ENCODE measurements around the gene KRT73. TPM values are rescaled to one million over a fixed set of nuclear protein-coding genes. Genes with fewer than 3 reads are reported as not detected.

Gene KRT73
- total RNA-seq: under 1 TPM in 1 of 4 donors, not detected in 3; 0.15 TPM

DNA sequence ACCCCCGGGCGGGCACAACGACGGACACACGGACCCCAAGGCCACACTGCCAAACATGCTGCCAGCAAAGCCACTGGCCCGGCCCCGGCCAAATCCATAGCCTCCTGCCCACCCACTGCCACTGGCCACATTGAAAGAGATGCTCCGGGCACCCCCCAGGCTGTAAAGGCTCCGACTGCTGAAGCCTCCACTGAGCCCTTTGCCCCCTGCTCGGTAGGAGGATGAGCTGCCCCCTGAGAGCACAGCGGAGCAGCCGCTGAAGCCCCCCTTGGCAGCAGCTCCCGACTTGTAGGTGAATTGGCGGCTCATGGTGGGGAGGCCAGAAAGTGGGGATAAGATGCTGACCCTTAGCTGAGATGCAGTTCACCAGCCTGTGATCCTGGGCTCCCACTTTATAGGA is at the start of gene KRT73:
TSS of gene KRT73 (minus strand) at position 344 of the 400 bp plus-strand sequence. CDS start at position 309, 35 bp downstream.
- intact Hi-C loops (cut with DNase I): no loop called here
- peaks cover 0 to 30% (median 0%) of the 10 kb centered on the region in 4 donors for H3K27me3 ChIP-seq
- no peak within 1 kb of the TSS for H3K4me3 ChIP-seq
- TF ChIP-seq POLR2A (IDR thresholded peaks at IDR 0.05) (no peak), CTCF (IDR thresholded peaks at IDR 0.05) (no peak)
- no CpG with 5 or more reads among the region's 14 CpGs for WGBS, 2 donors
- no peak for DNase-seq
- H3K27ac ChIP-seq: no peak within 1 kb of the TSS
- H3K36me3 ChIP-seq: no peaks in the 10 kb centered on the region
- peaks cover 0 to 8% (median 0%) of the 10 kb centered on the region in 3 donors for H3K4me1 ChIP-seq
- no peaks in the 10 kb centered on the region for H3K9me3 ChIP-seq

GRCh38 chr12:52667931-52668330 is 49.6 kb upstream of the KRT73 start:
- Histone ChIP-seq H3K4me3 (no peak overlapping the region), H3K27ac (no peak overlapping the region), H3K36me3 (no peaks in the 10 kb centered on the region), H3K4me1 (peaks cover 0 to 7% (median 0%) of the 10 kb centered on the region in 3 donors), H3K27me3 (peaks cover 0 to 20% (median 0%) of the 10 kb centered on the region in 4 donors), H3K9me3 (no peaks in the 10 kb centered on the region)
- WGBS, 2 donors: 75 to 79% methylated on average over 5 to 7 of the region's 7 CpGs
- DNase-seq: no peak
- TF ChIP-seq POLR2A (IDR thresholded peaks at IDR 0.05) (no peak), CTCF (IDR thresholded peaks at IDR 0.05) (no peak)
- intact Hi-C loops (cut with DNase I): no loop called here

DNA sequence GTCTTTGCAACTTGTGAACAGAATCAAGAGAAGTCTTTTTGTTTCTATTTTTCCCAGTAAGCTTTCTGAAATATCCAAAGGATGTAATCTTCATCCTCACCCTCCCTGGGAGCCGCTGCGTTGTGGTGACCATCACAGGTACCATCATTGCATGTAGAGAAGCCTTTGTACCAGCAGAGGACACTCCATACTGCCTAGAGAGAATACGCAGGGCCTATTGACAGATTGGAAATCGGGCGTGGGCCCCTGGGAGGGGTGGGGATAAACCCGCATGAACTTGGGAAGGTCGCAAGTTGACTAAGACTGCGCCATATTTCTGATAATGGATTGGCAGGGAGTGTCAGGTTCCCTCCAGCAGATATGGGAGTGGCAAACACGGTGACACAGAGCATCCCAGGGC is 49.1 kb upstream of the KRT73 start:
- WGBS, 2 donors: 72 to 80% methylated on average over 6 to 9 of the region's 9 CpGs
- Histone ChIP-seq H3K4me1 (peaks cover 0 to 12% (median 0%) of the 10 kb centered on the region in 3 donors), H3K27me3 (peaks cover 0 to 20% (median 0%) of the 10 kb centered on the region in 4 donors), H3K4me3 (no peak overlapping the region), H3K9me3 (no peaks in the 10 kb centered on the region), H3K36me3 (no peaks in the 10 kb centered on the region), H3K27ac (no peak overlapping the region)
- intact Hi-C loops (cut with DNase I): no loop called here
- DNase-seq: no peak
- TF ChIP-seq CTCF (IDR thresholded peaks at IDR 0.05): peak in 2 of 6 experiments; percentile 10 to 40
- no peak for TF ChIP-seq POLR2A (IDR thresholded peaks at IDR 0.05)

DNA sequence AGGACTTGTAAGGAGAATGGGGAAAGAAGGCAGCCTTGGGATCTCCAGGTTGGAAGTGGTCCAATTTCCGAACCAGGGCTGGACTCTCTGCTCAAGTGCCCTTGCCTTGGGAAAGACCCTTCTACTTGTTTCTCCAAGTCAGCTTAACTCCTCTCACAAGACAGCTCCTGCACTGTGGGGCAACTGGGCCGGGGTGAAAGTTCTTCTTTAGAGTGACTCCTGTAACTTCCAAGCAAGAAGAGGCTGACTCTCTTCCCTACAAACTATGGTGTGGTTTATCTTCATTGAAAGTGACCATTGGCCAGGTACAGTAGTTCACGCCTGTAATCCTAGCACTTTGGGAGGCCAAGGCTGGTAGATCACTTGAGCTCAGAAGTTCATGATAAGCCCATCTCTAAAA is 48.1 kb upstream of the KRT73 start:
- peaks cover 0 to 20% (median 0%) of the 10 kb centered on the region in 4 donors for H3K27me3 ChIP-seq
- no peaks in the 10 kb centered on the region for H3K36me3 ChIP-seq
- DNase-seq: no peak
- TF ChIP-seq CTCF (IDR thresholded peaks at IDR 0.05) (no peak), POLR2A (IDR thresholded peaks at IDR 0.05) (no peak)
- H3K4me1 ChIP-seq: peaks cover 0 to 12% (median 0%) of the 10 kb centered on the region in 3 donors
- no peak overlapping the region for H3K27ac ChIP-seq
- 78 to 81% methylated on average over 2 to 3 of the region's 3 CpGs for WGBS, 2 donors
- intact Hi-C loops (cut with DNase I): no loop called here
- H3K4me3 ChIP-seq: no peak overlapping the region
- H3K9me3 ChIP-seq: no peaks in the 10 kb centered on the region

DNA sequence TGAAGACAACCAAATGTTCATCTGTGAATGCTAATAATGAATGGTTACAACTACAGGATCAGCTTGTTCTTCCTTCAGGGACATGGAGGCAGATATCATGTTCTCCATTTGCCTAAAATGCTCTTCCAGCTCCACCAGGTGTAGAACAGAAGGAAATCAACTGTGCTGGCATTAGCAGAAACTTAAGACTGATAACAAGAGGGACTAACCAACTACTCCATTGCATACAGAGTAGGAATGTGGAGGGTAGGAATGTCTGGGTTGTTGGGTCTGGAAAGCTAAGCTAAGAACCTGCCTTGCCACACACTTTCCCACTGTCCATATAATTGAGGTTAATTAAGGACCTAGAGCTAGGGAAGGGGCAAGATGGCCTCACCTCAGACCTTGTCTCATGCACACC is 45.1 kb upstream of the KRT73 start:
- no peak overlapping the region for H3K4me3 ChIP-seq
- TF ChIP-seq CTCF (IDR thresholded peaks at IDR 0.05): no peak
- peaks cover 0 to 26% (median 0%) of the 10 kb centered on the region in 4 donors for H3K27me3 ChIP-seq
- H3K4me1 ChIP-seq: peaks cover 0 to 30% (median 5%) of the 10 kb centered on the region in 3 donors
- H3K9me3 ChIP-seq: no peaks in the 10 kb centered on the region
- intact Hi-C loops (cut with DNase I): no loop called here
- no peak for DNase-seq
- H3K36me3 ChIP-seq: no peaks in the 10 kb centered on the region
- no peak overlapping the region for H3K27ac ChIP-seq
